Breast epithelium (tissue), 3 donors: ENCODE measurements around the gene DGKE.

Source experiments
- POLR2A ChIP-seq: fragments of 450-650 bp; IDR thresholded peaks from one replicate; pipeline ENCODE4 v1.6.1; 2016; ENCODE audit warnings: antibody characterized with exemption, mild to moderate bottlenecking, moderate library complexity
- TF ChIP-seq, protein P1 (sequence below), 3 donors: fragments of 450-650 bp; IDR thresholded peaks; one replicate each; pipeline ENCODE4 v1.5.1; 2016 to 2017; ENCODE audit warnings: antibody characterized with exemption in 3 of 3, mild to moderate bottlenecking in 3 of 3, moderate library complexity in 3 of 3

DNA sequence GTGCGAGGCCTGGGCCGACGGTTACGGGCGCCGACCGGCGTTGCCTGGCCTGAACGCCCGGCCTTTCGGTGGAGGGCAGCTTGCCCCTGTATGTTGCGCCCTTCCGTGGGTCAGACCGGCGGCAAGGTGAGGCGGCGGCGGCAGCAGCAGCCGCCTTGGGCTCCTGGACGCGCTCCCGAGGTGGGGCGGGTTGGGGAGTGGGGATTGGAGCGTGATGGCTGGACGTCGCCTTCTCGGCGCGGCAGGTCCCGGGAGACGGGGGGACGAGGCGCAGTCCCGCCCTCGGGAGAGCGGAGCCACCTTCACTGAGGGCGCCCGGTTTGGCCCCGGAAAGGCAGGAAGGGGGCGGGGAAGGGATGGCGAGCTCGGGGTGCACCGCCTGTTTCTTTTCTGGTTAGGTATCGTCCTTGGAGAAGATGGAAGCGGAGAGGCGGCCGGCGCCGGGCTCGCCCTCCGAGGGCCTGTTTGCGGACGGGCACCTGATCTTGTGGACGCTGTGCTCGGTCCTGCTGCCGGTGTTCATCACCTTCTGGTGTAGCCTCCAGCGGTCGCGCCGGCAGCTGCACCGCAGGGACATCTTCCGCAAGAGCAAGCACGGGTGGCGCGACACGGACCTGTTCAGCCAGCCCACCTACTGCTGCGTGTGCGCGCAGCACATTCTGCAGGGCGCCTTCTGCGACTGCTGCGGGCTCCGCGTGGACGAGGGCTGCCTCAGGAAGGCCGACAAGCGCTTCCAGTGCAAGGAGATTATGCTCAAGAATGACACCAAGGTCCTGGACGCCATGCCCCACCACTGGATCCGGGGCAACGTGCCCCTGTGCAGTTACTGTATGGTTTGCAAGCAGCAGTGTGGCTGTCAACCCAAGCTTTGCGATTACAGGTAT lies 671 bp downstream of the DGKE start:
- no peak for TF ChIP-seq POLR2A
- TF ChIP-seq, protein P1, sequence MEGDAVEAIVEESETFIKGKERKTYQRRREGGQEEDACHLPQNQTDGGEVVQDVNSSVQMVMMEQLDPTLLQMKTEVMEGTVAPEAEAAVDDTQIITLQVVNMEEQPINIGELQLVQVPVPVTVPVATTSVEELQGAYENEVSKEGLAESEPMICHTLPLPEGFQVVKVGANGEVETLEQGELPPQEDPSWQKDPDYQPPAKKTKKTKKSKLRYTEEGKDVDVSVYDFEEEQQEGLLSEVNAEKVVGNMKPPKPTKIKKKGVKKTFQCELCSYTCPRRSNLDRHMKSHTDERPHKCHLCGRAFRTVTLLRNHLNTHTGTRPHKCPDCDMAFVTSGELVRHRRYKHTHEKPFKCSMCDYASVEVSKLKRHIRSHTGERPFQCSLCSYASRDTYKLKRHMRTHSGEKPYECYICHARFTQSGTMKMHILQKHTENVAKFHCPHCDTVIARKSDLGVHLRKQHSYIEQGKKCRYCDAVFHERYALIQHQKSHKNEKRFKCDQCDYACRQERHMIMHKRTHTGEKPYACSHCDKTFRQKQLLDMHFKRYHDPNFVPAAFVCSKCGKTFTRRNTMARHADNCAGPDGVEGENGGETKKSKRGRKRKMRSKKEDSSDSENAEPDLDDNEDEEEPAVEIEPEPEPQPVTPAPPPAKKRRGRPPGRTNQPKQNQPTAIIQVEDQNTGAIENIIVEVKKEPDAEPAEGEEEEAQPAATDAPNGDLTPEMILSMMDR (IDR thresholded peaks at IDR 0.05): no peak
